ENCODE results near the gene MED7. TPM values are rescaled to one million over a fixed set of nuclear protein-coding genes. Genes with fewer than 3 reads are reported as not detected.

MED7 gene
- 39.7 TPM for total RNA-seq

DNA sequence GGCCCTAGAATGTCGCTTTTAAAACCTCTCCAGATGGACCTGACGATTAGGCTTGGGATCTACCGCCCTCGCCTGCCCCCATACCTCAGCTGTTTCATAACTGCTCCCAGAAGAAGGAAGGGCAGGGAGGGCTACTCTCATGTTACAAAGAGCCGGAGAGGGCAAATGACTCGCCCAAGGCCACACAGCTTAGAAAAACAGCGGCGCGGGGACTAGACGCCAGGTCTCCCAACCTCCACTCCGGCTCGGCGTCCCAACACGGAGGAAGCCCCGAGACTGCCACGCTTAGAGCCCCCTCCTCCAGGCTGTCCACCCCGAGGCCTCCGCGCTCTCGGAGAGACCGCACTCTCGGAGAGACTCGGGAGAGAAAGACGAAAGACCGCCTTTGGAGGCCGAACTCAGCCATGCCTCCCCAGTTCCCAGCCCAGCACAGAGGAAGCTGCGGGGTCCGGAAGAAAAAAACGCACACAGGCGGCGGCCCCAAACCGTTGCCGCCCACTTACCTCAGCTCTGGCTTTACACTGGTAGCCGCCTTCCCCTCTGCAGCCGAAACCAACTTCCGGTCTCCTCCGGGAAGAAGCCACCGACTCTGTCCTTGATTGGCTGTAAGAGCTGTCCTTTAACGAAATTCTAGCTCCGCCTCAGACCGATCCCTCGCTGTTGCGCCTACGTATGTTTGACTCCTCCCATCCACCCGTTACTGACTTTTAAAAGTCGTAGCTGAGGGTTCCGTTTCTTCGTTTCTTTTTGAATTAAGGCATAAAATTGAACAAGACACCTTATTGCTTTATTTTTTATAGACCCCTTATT, at the start of gene MED7:
Gene MED7 (minus strand): TSS at position 549 of the 810 bp plus-strand sequence. CDS start 3,434 bp downstream, outside the sequence.

GRCh38 chr5:157180374-157181264, 38.0 kb upstream of the MED7 start, which contains the start of gene ITK:
Gene ITK, plus strand, starts transcription at chr5:157180840. Its CDS starts 138 bp downstream, at chr5:157180978.

DNA sequence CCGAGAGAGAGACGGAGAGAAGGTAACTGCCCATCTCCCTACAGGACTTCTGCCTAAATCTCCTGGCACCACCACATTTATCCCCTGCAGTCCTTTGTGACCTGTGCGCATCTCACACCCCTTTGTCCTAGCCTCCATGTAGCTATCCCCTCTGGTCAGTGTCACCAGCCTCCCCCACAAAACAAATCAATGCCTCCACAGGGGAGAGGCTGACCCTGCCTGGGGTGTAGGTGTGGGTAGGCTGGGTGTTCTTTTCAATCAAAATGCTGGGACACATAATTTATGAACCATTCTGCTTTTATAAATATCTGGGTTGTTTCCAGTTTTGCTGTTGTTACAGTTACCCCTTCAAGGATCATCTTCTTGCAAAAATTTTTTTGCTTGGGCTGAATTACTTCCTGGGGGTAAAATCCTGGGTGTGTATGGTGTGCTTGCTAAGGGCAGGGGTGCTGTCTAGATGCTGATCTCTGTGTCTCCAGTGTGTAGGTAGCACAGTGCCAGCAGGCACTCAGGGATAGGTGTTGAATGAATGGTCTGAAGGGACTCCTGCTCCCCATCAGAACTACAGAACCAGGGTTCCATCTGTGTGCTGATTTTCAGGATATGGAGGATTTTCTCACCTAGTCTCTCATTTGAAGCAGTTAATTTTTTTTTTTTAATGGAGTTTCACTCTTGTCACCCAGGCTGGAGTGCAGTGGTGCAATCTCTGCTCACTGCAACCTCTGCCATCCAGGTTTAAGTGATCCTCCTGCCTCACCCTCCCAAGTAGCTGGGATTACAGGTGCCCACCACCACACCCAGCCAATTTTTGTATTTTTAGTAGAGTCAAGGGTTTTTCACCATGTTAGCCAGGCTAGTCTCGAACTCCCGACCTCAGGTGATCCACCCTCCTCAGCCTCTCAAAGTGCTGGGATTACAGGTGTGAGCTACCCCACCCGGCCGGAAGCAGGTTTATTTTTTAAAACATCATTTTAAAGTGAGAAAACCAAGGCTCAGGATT, 23.8 kb upstream of the MED7 start, which contains the start of gene GARIN3:
Gene GARIN3 (minus strand): TSS at position 51 of the 1,000 bp plus-strand sequence. CDS start 96 bp downstream, outside the sequence.

GRCh38 chr5:157108976-157109375, 33.7 kb downstream of the MED7 start, which contains the start of gene HAVCR2:
Gene HAVCR2, minus strand, starts transcription at chr5:157109044. Its CDS starts 61 bp downstream, at chr5:157108983.

Other genes with a start within 250 kb of the MED7 start
- 0.23 TPM for gene TIMD4, start 179.6 kb downstream of the MED7 start, total RNA-seq
- 0.23 TPM for gene HAVCR1, start 83.7 kb downstream of the MED7 start, total RNA-seq
- 11.1 TPM for gene HAVCR2, start 33.8 kb downstream of the MED7 start, total RNA-seq
- gene GARIN3, start 23.4 kb upstream of the MED7 start, total RNA-seq = not detected
- gene ITK, start 38.0 kb upstream of the MED7 start, total RNA-seq = 0.23 TPM
- gene CYFIP2, start 123.3 kb upstream of the MED7 start, total RNA-seq = 123 TPM